Suprapubic skin (tissue), 4 donors: Measurements from ENCODE around the gene DSCAM.

Source experiments
- EP300 ChIP-seq: sonication (generic); formaldehyde crosslinking; IDR thresholded peaks from one replicate; pipeline ENCODE4 v1.6.1; 2017; ENCODE audit warnings: antibody characterized with exemption
- POLR2A ChIP-seq, 2 donors: fragments of 450-650 bp; IDR thresholded peaks; one replicate each; pipeline ENCODE4 v1.6.1; 2017; ENCODE audit warnings: antibody characterized with exemption in 2 of 2, mild to moderate bottlenecking in 2 of 2, moderate library complexity in 2 of 2
- POLR2AphosphoS5 ChIP-seq, 3 donors: sonication (generic); formaldehyde crosslinking; IDR thresholded peaks; one replicate each; pipeline ENCODE4 v1.6.1; 2017; ENCODE audit warnings: antibody characterized with exemption in 3 of 3
- TF ChIP-seq, protein P1 (sequence below), 2 donors: fragments of 200-600 bp in 1 of 2; fragments of 450-650 bp in 1 of 2; sonication (generic) in 1 of 2; IDR thresholded peaks; one replicate each; pipeline ENCODE4 v1.5.1; 2016 to 2019; ENCODE audit warnings: antibody characterized with exemption in 2 of 2, mild to moderate bottlenecking in 1 of 2, moderate library complexity in 1 of 2

DNA sequence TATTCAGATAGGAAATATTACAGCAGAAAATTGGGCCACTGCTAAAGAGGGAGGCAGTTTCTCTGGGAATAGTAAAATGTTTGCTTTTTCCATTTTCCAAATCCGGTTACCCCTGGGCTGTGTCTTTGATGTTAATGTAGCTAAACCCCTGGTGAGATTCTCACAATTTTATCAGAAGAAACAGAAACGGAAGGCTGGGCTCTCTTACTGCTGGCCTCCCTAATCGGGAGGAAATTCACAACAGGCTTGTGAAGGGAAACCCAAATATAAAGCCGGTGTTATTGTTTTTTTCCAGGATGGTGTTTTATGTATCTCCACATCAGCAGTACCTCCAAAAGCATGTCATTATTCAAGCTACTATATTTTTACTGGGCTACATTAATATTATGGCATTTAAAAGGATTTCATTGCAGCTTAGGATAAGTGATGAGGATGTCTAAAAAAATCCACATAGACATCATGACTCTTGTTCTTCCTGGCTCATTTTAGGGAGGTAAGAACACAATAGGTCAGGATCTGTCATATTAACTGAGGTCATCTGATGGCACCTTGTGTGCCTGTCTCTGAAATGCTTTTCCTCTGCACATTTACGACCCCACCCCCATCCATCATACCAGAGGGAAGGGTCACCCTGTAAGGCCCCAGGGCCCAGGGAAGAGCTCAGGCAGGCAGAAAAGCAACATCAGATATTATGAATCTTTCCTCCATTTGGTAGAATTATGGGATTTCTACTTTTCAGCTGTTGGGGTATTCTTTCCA lies 158.7 kb downstream of the DSCAM start:
- TF ChIP-seq POLR2A (IDR thresholded peaks at IDR 0.05): no peak
- TF ChIP-seq, protein P1, sequence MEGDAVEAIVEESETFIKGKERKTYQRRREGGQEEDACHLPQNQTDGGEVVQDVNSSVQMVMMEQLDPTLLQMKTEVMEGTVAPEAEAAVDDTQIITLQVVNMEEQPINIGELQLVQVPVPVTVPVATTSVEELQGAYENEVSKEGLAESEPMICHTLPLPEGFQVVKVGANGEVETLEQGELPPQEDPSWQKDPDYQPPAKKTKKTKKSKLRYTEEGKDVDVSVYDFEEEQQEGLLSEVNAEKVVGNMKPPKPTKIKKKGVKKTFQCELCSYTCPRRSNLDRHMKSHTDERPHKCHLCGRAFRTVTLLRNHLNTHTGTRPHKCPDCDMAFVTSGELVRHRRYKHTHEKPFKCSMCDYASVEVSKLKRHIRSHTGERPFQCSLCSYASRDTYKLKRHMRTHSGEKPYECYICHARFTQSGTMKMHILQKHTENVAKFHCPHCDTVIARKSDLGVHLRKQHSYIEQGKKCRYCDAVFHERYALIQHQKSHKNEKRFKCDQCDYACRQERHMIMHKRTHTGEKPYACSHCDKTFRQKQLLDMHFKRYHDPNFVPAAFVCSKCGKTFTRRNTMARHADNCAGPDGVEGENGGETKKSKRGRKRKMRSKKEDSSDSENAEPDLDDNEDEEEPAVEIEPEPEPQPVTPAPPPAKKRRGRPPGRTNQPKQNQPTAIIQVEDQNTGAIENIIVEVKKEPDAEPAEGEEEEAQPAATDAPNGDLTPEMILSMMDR (IDR thresholded peaks at IDR 0.05): no peak
- TF ChIP-seq POLR2AphosphoS5 (IDR thresholded peaks at IDR 0.05): no peak
- no peak for TF ChIP-seq EP300
